SJCRH30 (cell line): ENCODE measurements around the gene ASIC2. TPM values are rescaled to one million over a fixed set of nuclear protein-coding genes. Genes with fewer than 3 reads are reported as not detected.

Experiments used
- DNase-seq, 2 experiments: peaks; one replicate each; pipeline ENCODE4 v3.0.0-alpha.2; 2015 to 2020
- H3K27ac ChIP-seq: fragments of 250-450 bp; sonication (Bioruptor Pico); 2 replicates; pipeline ENCODE4 v1.5.1; 2020; ENCODE audit warnings: mild to moderate bottlenecking, moderate library complexity
- H3K27me3 ChIP-seq: fragments of 250-450 bp; sonication (Bioruptor Pico); 2 replicates; pipeline ENCODE4 v1.5.1; 2020; ENCODE audit warnings: mild to moderate bottlenecking, moderate library complexity
- H3K36me3 ChIP-seq: fragments of 250-450 bp; sonication (Bioruptor Pico); 2 replicates; pipeline ENCODE4 v1.5.1; 2020; ENCODE audit warnings: mild to moderate bottlenecking, moderate library complexity
- H3K4me1 ChIP-seq: fragments of 250-450 bp; sonication (Bioruptor Pico); 2 replicates; pipeline ENCODE4 v1.5.1; 2020; ENCODE audit warnings: mild to moderate bottlenecking, moderate library complexity
- H3K4me3 ChIP-seq: fragments of 250-450 bp; sonication (Bioruptor Pico); 2 replicates; pipeline ENCODE4 v1.5.1; 2020; ENCODE audit warnings: mild to moderate bottlenecking, moderate library complexity
- H3K9me3 ChIP-seq: fragments of 250-450 bp; sonication (Bioruptor Pico); replicated peaks from 2 replicates; pipeline ENCODE4 v1.5.1; 2020; ENCODE audit warnings: mild to moderate bottlenecking, moderate library complexity
- total RNA-seq: library from RNA; depleted of rRNA; stranded (reverse); fragments of >200 nt; shearing (Covaris generic); gene quantifications from 2 replicates; pipeline ENCODE4 v1.2.3, GENCODE V29; 2014

Gene ASIC2
- total RNA-seq, 1 experiment from 2014 or later = not detected

DNA sequence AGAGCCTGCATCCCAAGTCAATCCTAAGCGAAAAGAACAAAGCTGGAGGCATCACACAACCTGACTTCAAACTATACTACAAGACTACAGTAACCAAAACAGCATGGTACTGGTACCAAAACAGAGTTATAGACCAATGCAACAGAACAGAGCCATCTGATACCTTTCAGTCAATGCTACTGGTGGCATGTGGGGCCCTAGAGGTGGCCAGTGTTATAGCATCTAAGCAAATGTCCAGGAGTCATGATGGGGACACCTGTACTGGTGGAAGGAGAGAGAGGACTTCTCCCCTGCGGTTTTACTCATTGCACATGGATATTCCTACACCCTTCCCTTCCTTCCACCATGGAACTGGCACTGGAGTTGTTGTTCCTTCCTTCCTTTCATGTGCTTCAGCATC is 6.0 kb upstream of the ASIC2 start:
- H3K4me3 ChIP-seq = no peak overlapping the region
- H3K9me3 ChIP-seq = no peaks in the 10 kb centered on the region
- H3K36me3 ChIP-seq = no peaks in the 10 kb centered on the region
- H3K4me1 ChIP-seq = no peaks in the 10 kb centered on the region
- DNase-seq = no peak
- no peak overlapping the region for H3K27ac ChIP-seq
- H3K27me3 ChIP-seq = peaks cover 8% of the 10 kb centered on the region; the same call in 1 of the 2 replicates

DNA sequence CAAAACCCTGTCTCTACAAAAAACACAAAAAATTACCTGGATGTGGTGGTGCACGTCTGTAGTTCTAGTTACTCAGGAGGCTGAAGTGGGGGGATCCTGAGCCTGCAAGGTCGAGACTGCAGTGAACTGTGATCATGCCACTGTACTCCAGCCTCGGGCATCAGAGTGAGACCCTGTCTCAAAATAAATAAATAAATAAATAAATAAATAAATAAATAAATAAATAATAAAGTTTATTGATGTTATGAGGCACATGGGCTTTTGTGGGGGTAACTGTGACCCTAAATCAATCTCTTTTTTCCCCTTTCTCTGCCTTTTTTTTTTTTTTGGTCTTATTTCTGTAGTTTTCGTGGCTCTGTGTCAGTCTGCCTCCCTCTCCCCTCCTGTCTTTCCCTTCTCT is 4.5 kb upstream of the ASIC2 start:
- Histone ChIP-seq H3K4me1 (no peaks in the 10 kb centered on the region), H3K4me3 (no peak overlapping the region), H3K27ac (no peak overlapping the region), H3K27me3 (no peaks in the 10 kb centered on the region; the same call in 1 of the 2 replicates), H3K9me3 (no peaks in the 10 kb centered on the region), H3K36me3 (no peaks in the 10 kb centered on the region)
- no peak for DNase-seq

DNA sequence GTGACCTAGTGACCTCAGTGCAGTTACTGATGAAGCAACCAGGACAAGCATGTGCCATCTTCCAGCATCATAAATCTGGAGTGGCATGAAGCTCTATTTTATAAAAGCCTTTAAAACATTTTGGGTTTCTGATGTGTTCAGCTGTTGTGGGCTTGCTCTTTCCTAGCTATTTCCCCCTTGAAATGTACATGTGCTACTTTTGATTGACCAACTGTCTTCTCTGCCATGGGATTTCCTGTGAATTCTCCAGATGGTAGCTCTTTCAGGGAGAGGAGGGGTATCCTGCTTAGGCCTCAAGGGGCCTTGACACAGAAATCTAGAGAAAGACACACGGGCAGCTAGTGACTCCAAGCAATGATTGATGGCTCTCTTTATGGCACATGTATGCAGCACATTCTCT is 1.9 kb upstream of the ASIC2 start:
- no peak overlapping the region for H3K4me3 ChIP-seq
- H3K4me1 ChIP-seq = no peaks in the 10 kb centered on the region
- no peaks in the 10 kb centered on the region for H3K27me3 ChIP-seq
- no peak for DNase-seq
- no peak overlapping the region for H3K27ac ChIP-seq
- H3K36me3 ChIP-seq = no peaks in the 10 kb centered on the region
- H3K9me3 ChIP-seq = no peaks in the 10 kb centered on the region

DNA sequence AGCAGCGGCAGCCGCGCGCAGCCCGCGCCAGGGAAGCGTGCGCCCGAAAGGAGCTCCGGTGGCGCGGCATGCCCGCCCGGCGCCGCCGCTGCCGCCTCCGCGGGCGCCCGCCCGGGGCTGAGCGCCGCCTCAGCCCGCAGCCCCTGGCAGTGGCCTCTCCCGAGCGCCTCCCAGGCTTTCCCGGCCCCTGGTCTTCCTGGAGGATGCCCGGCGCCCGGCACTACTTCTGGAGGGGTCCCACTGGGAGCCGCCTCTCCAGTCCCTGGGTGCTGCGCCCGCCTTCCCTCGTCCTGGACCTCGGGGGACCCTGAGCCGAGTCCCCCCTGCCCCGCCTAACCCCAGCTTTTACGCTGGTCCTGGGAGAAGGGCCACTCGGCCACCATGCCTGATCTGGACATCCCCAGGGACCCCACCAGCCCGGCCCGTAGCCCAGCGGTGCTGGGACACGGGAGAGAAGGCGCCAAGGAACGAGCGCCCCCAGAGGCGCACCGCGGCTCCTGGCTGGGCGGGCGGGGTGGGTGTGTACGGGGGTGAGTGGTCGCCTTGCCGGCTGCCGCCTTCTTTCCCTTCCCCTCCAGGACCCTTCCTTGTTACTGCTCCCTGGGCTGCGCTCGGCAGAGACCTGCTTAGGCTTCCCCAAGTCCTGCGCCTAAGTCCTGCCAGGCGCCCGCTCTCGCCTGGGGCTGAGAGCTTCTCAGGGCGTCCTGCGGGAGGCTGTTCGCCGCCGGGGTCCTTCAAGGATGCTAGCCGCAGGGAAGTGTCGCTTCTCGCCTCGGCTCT is 704 bp downstream of the ASIC2 start:
- Histone ChIP-seq H3K4me1 (no peaks in the 10 kb centered on the region), H3K27ac (no peak overlapping the region), H3K27me3 (no peaks in the 10 kb centered on the region), H3K36me3 (no peaks in the 10 kb centered on the region), H3K4me3 (no peak overlapping the region), H3K9me3 (no peaks in the 10 kb centered on the region)
- DNase-seq = no peak

DNA sequence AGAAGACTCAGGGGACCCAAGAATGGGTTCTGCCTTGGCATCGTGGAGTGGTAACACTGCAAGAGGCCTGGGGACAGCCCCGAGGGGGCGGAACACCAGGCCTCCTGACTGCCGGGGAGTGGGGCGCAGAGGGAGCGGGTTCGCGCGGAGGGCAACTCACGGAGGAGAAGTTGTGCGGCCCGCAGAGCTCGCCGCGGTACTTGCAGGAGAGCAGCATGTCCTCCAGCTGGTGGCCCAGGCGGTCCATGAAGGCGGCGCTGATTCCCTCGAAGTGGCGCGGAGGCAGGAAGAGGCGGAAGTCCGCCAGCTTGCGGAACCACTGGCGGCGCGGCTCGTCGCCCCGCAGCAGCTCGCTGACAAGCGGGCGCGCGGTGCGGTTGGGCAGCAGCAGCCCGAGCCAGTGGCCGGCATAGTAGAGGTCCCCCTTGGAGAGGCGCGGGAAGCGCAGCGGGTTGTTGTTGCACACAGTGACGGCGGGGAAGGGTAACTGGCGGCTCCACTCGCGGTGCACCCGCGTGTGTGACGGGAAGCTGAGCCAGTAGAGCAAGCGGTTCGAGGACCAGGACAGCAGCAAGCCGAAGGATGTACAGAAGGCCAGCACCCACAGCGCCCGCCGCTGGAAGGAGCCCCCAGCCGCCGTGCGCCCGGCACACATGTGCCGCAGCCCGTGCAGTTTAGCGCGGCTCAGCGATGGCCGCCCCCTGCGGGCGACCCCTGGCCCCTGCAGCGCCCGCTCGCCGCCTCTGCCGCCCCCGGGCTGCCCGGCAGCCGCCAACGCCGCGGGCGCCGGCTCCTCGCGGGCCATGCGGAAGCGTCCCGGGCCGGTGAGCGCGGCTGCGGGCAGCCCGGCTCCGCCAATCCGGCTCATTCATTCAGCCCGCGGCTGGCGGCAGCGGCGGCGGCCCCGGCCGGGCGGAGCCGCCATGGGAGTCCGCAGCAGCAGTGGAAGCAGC is 1.6 kb downstream of the ASIC2 start:
- no peaks in the 10 kb centered on the region for H3K4me1 ChIP-seq
- H3K4me3 ChIP-seq = no peak overlapping the region
- H3K27ac ChIP-seq = no peak overlapping the region
- no peaks in the 10 kb centered on the region for H3K27me3 ChIP-seq
- no peaks in the 10 kb centered on the region for H3K36me3 ChIP-seq
- no peak for DNase-seq
- H3K9me3 ChIP-seq = no peaks in the 10 kb centered on the region

DNA sequence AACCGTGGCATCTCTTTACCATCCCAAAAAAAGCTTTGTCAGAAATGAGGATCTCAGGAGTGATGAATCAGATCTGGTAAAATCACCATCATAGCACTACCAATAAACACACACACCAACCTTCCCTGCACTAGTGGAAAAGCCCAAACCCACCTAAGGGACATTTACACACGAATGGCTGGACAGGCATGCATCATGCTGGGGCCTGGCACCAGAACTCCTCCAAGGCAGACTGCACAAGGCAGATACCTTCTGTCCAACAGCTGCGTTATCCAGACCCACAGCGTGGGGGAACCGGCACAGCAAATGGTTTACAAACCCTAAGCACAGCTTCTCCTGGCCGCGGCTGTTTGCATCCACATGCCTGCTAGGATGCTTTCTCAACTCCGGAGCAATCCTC is 2.8 kb downstream of the ASIC2 start:
- H3K27me3 ChIP-seq = no peaks in the 10 kb centered on the region
- no peak overlapping the region for H3K27ac ChIP-seq
- no peaks in the 10 kb centered on the region for H3K4me1 ChIP-seq
- no peak for DNase-seq
- H3K4me3 ChIP-seq = no peak overlapping the region
- H3K9me3 ChIP-seq = no peaks in the 10 kb centered on the region
- H3K36me3 ChIP-seq = no peaks in the 10 kb centered on the region

DNA sequence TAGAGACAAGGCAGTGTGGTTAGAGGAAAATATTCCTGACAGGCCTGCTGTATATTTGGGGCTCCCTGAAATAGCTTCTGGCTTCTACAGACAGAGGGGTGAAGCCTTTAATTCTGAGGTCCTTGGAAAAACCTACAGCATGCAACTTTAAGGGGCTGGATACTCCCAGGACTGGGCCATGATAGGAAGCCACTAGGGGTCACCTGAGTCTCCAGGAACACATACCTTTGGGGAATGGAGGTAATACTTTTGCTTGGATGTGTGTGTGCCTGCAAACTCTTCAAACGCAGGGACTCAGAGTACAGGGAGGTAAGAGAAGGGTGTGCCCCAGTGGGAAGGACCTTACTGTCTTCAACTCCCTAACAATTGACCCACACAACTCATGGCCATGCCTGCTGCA is 4.1 kb downstream of the ASIC2 start:
- Histone ChIP-seq H3K4me1 (no peaks in the 10 kb centered on the region), H3K27me3 (no peaks in the 10 kb centered on the region), H3K4me3 (no peak overlapping the region), H3K36me3 (no peaks in the 10 kb centered on the region), H3K27ac (no peak overlapping the region), H3K9me3 (no peaks in the 10 kb centered on the region)
- no peak for DNase-seq

DNA sequence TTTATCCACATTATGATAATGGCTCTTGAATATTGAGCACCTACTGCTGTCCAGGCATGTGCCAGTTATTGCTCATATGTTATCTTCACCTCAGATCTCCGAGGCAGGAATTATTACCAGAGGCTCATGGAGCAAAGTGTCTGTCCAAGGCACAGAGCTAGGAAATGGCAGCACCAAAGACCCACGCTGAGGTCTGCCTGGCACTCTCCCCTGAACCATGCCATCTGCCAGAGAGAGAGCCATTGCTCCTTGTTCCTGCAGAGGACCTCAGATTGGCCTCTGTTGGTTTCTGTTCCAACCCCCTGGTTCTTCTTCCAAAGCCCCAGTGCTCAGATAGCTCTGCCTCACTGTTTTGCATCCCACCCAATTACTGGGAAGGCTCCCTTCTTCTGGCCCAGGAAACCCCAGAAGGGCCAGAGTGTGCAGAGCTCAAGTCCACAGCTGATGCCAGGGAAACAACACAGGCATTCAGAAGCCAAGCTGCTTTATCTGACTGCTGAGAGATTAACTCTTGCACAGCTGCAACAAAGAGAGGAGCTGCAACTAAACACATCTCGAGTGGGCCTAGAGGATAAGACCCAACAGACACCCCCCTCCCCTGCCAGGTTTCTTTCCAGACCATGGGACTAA is 5.9 kb downstream of the ASIC2 start:
- DNase-seq = no peak
- H3K27me3 ChIP-seq = no peaks in the 10 kb centered on the region
- H3K4me1 ChIP-seq = no peaks in the 10 kb centered on the region
- H3K27ac ChIP-seq = no peak overlapping the region
- H3K36me3 ChIP-seq = no peaks in the 10 kb centered on the region
- no peaks in the 10 kb centered on the region for H3K9me3 ChIP-seq
- no peak overlapping the region for H3K4me3 ChIP-seq

DNA sequence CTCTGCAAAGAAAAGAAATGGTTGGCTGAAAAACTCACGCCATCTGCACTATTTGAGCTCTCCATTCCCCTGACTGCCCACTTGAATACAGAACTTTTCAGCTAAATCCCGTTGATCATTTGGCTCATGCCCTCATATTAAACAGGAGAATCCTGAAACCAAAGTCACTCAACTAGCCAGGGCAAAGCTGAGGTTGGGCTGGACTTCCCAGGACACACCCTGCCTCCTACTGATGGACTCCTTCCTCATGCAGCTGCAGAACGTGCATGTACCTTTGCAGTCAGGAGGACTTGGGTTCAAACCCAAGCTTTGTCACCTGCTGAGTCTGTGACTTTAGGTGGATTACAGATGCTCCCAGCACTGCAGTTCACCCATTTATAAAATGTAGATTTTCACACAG is 7.7 kb downstream of the ASIC2 start:
- DNase-seq = no peak
- no peak overlapping the region for H3K4me3 ChIP-seq
- H3K9me3 ChIP-seq = no peaks in the 10 kb centered on the region
- H3K36me3 ChIP-seq = no peaks in the 10 kb centered on the region
- no peak overlapping the region for H3K27ac ChIP-seq
- no peaks in the 10 kb centered on the region for H3K4me1 ChIP-seq
- H3K27me3 ChIP-seq = peaks cover 7% of the 10 kb centered on the region

DNA sequence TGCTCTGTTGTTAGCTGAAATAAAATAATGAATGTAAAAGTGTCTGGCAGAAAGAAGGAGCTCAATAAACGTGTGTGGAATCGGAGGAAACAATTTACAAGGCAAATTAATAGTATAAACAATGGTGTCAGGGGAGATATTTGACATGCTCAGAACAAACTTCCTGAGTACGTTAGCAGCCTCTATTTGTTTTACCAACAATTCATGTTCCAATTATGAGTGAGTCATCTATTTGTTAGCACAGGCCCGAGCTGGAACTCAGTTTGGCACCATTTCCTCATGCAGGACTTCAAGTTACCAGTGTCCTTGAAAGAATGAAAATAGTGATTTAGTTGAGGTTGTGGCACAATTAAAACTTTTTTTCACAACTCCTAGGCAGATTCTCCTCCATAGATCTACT is 9.1 kb downstream of the ASIC2 start:
- H3K9me3 ChIP-seq = no peaks in the 10 kb centered on the region
- peaks cover 8% of the 10 kb centered on the region for H3K27me3 ChIP-seq
- no peak overlapping the region for H3K4me3 ChIP-seq
- H3K27ac ChIP-seq = no peak overlapping the region
- no peaks in the 10 kb centered on the region for H3K4me1 ChIP-seq
- DNase-seq = no peak
- no peaks in the 10 kb centered on the region for H3K36me3 ChIP-seq

DNA sequence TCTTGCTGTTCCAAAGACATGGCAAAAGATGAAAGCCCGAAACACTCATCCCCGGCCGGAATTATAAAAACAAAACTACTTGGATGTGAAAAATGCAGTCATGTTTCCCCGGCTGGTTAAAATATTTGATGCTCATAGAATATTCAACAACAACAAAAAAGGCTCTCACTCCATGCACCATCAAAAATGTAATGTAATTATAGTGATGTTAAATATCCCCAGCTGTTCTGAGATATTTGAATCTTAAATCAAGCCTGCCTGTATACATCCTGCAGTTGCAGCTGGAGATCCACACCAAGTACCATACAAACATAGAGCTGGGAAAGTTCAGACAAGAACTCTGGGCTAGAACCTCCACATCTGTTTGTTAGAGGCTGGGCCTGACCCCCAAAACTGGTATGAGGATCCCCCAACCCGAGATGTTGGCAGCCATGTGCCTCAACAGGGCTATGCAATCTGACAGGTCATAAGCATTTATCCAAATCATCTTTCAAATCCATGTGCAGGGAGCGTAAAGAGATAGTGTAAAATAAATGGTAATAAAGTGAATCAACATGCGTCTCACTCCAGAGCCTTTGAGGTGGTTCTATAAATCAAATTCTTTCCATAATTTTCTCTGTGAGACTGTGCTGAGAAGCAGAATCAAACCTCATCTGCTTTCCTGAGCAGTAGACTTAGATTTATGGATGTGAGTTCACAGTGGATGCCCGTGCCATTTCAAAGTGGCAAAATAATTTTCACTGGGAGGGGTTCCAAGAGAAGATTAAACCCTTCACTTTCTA is 12.7 kb downstream of the ASIC2 start:
- no peak overlapping the region for H3K27ac ChIP-seq
- no peak for DNase-seq
- no peaks in the 10 kb centered on the region for H3K4me1 ChIP-seq
- no peak overlapping the region for H3K4me3 ChIP-seq
- H3K27me3 ChIP-seq = peaks cover 19% of the 10 kb centered on the region
- H3K36me3 ChIP-seq = no peaks in the 10 kb centered on the region
- H3K9me3 ChIP-seq = no peaks in the 10 kb centered on the region

DNA sequence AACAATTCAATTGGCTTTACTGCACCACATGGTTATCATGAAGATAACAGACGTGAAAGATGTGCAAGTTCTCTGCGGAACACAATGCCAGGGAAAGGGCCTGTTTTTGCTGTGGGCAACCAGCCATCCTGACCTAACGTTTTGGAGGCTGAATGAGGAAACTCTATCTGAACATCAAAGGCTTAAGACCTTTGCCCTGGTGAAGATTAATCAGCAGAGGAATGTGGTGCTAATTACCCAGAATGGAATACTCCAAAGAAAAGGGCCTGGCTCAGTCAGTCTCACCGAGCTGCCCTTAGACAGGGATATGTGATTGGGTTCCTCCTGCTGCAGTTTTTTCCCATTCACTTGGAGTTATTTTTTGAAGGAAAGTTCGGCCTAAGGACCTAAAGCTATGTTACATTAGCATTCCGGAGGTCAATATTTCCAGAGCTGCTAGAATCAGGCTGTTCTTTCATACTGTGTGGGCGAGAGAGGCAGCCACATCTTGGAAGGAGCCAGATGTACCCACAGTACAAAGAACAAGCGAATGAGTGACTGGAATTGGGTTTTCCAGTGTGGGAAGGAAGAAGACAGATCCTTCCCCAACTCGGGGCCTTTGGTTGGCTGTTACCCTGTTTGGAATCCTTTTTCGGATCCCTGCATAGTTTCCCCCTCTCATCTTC is 15.5 kb downstream of the ASIC2 start:
- Histone ChIP-seq H3K4me3 (no peak overlapping the region), H3K36me3 (no peaks in the 10 kb centered on the region), H3K4me1 (no peaks in the 10 kb centered on the region), H3K27ac (no peak overlapping the region), H3K27me3 (peaks cover 19% of the 10 kb centered on the region), H3K9me3 (no peaks in the 10 kb centered on the region)
- DNase-seq = no peak

DNA sequence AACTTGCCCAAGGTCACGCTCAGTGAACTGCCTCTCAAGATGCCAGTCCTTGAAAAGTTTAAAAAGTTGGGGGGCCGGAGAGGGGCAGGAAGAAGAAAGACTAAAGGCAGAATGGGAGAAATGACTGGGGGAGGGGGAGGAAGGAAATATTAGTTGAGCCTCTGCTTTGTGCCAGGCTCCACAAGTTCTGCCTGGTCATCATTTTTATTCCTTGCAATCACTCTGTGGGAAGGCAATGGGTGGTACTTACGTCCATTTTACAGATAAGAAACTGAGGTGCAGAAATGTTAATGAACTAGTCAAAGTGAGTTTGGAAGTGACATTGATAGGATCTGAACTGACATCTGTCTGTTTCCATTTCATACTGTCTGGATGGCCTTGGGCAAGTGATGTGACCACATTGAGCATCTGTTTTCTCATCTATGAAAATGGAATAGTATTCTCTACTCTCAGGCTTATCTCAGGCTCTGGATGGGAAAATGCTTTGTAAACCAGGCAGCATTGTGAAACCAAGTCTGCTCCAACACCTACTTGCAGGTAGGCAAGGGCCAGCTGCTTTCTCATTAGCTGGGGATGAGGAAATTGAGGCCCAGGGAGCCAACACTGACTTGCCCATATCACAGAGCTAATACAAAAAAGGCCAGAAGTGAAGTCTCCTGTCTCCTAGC is 19.2 kb downstream of the ASIC2 start:
- H3K4me1 ChIP-seq = no peaks in the 10 kb centered on the region
- DNase-seq = no peak
- no peak overlapping the region for H3K4me3 ChIP-seq
- no peaks in the 10 kb centered on the region for H3K36me3 ChIP-seq
- no peak overlapping the region for H3K27ac ChIP-seq
- H3K9me3 ChIP-seq = no peaks in the 10 kb centered on the region
- peaks cover 11% of the 10 kb centered on the region for H3K27me3 ChIP-seq

DNA sequence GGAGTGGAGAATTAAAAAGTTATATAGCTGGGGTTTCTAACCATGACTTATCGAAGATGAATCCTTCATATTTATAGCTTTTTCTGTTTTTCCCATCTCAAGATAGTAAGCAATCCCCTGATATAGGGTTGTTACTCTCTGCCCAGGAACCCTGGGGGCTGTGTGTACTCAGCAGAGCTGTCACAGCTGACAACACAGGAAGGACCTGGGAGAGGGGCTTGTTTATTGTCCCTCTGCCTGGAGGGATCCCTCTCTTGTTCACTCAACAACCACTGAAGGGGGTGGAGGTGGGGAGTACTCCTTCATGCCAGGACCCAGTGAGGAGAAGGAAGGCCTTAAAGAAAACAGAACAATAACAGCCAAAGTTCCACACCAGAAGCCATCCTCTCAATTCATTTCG is 19.8 kb downstream of the ASIC2 start:
- H3K4me3 ChIP-seq = no peak overlapping the region
- H3K36me3 ChIP-seq = no peaks in the 10 kb centered on the region
- H3K27me3 ChIP-seq = peaks cover 7% of the 10 kb centered on the region
- no peak for DNase-seq
- H3K4me1 ChIP-seq = no peaks in the 10 kb centered on the region
- H3K27ac ChIP-seq = no peak overlapping the region
- no peaks in the 10 kb centered on the region for H3K9me3 ChIP-seq
